H9 (cell line): ENCODE measurements around the gene RPAP2. TPM values are rescaled to one million over a fixed set of nuclear protein-coding genes. Genes with fewer than 3 reads are reported as not detected.

Experiments
- DNase-seq: peaks from one replicate; pipeline ENCODE4 v3.0.0-alpha.2; 2017
- H2AFZ ChIP-seq: one replicate; pipeline ENCODE4 v1.6.1; 2013; ENCODE audit warnings: mild to moderate bottlenecking, low read length, control low read depth, moderate library complexity
- H2AK5ac ChIP-seq: 2 replicates; pipeline ENCODE4 v1.6.1; 2013; ENCODE audit warnings: low read length, control low read depth, mixed read lengths; ENCODE audit not compliant: insufficient read length
- H2BK120ac ChIP-seq: one replicate; pipeline ENCODE4 v1.6.1; 2013; ENCODE audit warnings: low read depth, mild to moderate bottlenecking, low read length, control low read depth, inconsistent platforms; ENCODE audit not compliant: poor library complexity, severe bottlenecking
- H2BK12ac ChIP-seq: 2 replicates; pipeline ENCODE4 v1.6.1; 2013; ENCODE audit warnings: low read length, control low read depth, mixed read lengths, low read depth; ENCODE audit not compliant: insufficient read length
- H2BK15ac ChIP-seq: 2 replicates; pipeline ENCODE4 v1.6.1; 2013; ENCODE audit warnings: low read depth, low read length, control low read depth
- H2BK20ac ChIP-seq: one replicate; pipeline ENCODE4 v1.6.1; 2013; ENCODE audit warnings: low read depth, mild to moderate bottlenecking, low read length, control low read depth, inconsistent platforms; ENCODE audit not compliant: poor library complexity, severe bottlenecking
- H2BK5ac ChIP-seq: 2 replicates; pipeline ENCODE4 v1.6.1; 2013; ENCODE audit warnings: low read length, control low read depth, mixed read lengths; ENCODE audit not compliant: insufficient read length
- H3K14ac ChIP-seq: 2 replicates; pipeline ENCODE4 v1.6.1; 2013; ENCODE audit warnings: low read length, control low read depth; ENCODE audit not compliant: insufficient read depth
- H3K18ac ChIP-seq: 2 replicates; pipeline ENCODE4 v1.6.1; 2013; ENCODE audit warnings: low read depth, mild to moderate bottlenecking, mixed read lengths, low read length, control low read depth; ENCODE audit not compliant: insufficient read length
- H3K23ac ChIP-seq: 2 replicates; pipeline ENCODE4 v1.6.1; 2013; ENCODE audit warnings: low read length, control low read depth, mixed read lengths, low read depth; ENCODE audit not compliant: insufficient read length
- H3K23me2 ChIP-seq: 2 replicates; pipeline ENCODE4 v1.6.1; 2013; ENCODE audit warnings: low read depth, mild to moderate bottlenecking, mixed read lengths, low read length, control low read depth; ENCODE audit not compliant: insufficient read length, poor library complexity, severe bottlenecking
- H3K27ac ChIP-seq: 2 replicates; pipeline ENCODE4 v1.5.1; 2013; ENCODE audit warnings: low read length, control low read depth, mixed read lengths, low read depth; ENCODE audit not compliant: insufficient read length
- H3K27me3 ChIP-seq: 2 replicates; pipeline ENCODE4 v1.6.1; 2013; ENCODE audit warnings: low read length, control low read depth, inconsistent platforms; ENCODE audit not compliant: insufficient read depth
- H3K4ac ChIP-seq: 2 replicates; pipeline ENCODE4 v1.6.1; 2013; ENCODE audit warnings: low read depth, mild to moderate bottlenecking, control low read depth, inconsistent platforms, low read length, moderate library complexity
- H3K4me1 ChIP-seq: 2 replicates; pipeline ENCODE4 v1.6.1; 2013; ENCODE audit warnings: low read length, control low read depth, inconsistent platforms; ENCODE audit not compliant: insufficient read depth
- H3K4me2 ChIP-seq: 2 replicates; pipeline ENCODE4 v1.6.1; 2013; ENCODE audit warnings: low read length, control low read depth, mixed read lengths; ENCODE audit not compliant: insufficient read length, insufficient read depth
- H3K56ac ChIP-seq: 2 replicates; pipeline ENCODE4 v1.6.1; 2013; ENCODE audit warnings: low read depth, mild to moderate bottlenecking, mixed read lengths, low read length, control low read depth; ENCODE audit not compliant: insufficient read length
- H3K79me1 ChIP-seq: 2 replicates; pipeline ENCODE4 v1.6.1; 2013; ENCODE audit warnings: low read depth, mild to moderate bottlenecking, moderate library complexity, low read length, control low read depth, inconsistent platforms; ENCODE audit not compliant: insufficient read depth, poor library complexity, severe bottlenecking
- H3K79me2 ChIP-seq: 2 replicates; pipeline ENCODE4 v1.6.1; 2013; ENCODE audit warnings: low read length, control low read depth, inconsistent platforms; ENCODE audit not compliant: insufficient read depth
- H3K9ac ChIP-seq: 2 replicates; pipeline ENCODE4 v1.6.1; 2013; ENCODE audit warnings: low read length, control low read depth, mixed read lengths; ENCODE audit not compliant: insufficient read length; ENCODE audit errors: extremely low read depth
- H3K9me3 ChIP-seq: one replicate; pipeline ENCODE4 v1.6.1; 2013; ENCODE audit warnings: low read depth, low read length, inconsistent platforms; ENCODE audit not compliant: control insufficient read depth
- H3T11ph ChIP-seq: one replicate; pipeline ENCODE4 v1.6.1; 2013; ENCODE audit warnings: mild to moderate bottlenecking, low read length, control low read depth, inconsistent platforms
- H4K20me1 ChIP-seq: one replicate; pipeline ENCODE4 v1.6.1; 2013; ENCODE audit not compliant: control insufficient read depth, insufficient read length, insufficient read depth
- H4K5ac ChIP-seq: 2 replicates; pipeline ENCODE4 v1.6.1; 2013; ENCODE audit warnings: low read depth, mild to moderate bottlenecking, mixed read lengths, low read length, control low read depth; ENCODE audit not compliant: insufficient read length
- H4K8ac ChIP-seq: replicated peaks from 2 replicates; pipeline ENCODE4 v1.6.1; 2013; ENCODE audit warnings: low read length, control low read depth, mixed read lengths, low read depth; ENCODE audit not compliant: insufficient read length
- H4K91ac ChIP-seq: 2 replicates; pipeline ENCODE4 v1.6.1; 2013; ENCODE audit warnings: low read depth, mild to moderate bottlenecking, moderate library complexity, mixed read lengths, low read length, control low read depth; ENCODE audit not compliant: insufficient read length
- H3K27ac Mint-ChIP-seq, 3 experiments: 2 replicates in 2 of 3; 3 replicates in 1 of 3; pipeline ENCODE4 v1.8.0; 2020 to 2021; ENCODE audit warnings: mixed read lengths in 3 of 3, mild to moderate bottlenecking in 1 of 3, moderate library complexity in 1 of 3
- H3K27me3 Mint-ChIP-seq: 2 replicates; pipeline ENCODE4 v1.8.0; 2021; ENCODE audit warnings: low read depth, mild to moderate bottlenecking, moderate library complexity, mixed read lengths
- H3K36me3 Mint-ChIP-seq, 3 experiments: 2 replicates in 2 of 3; 3 replicates in 1 of 3; pipeline ENCODE4 v1.8.0; 2020 to 2021; ENCODE audit warnings: low read depth in 3 of 3, mixed read lengths in 3 of 3; ENCODE audit not compliant: insufficient read depth in 1 of 3
- H3K4me1 Mint-ChIP-seq, 2 experiments: 2 replicates each; pipeline ENCODE4 v1.8.0; 2020; ENCODE audit warnings: mixed read lengths in 2 of 2
- H3K4me3 Mint-ChIP-seq, 2 experiments: 2 replicates in 1 of 2; 3 replicates in 1 of 2; pipeline ENCODE4 v1.8.0; 2020 to 2021; ENCODE audit warnings: mild to moderate bottlenecking in 2 of 2, mixed read lengths in 2 of 2, moderate library complexity in 1 of 2
- H3K9me3 Mint-ChIP-seq, 2 experiments: 2 replicates in 1 of 2; 3 replicates in 1 of 2; pipeline ENCODE4 v1.8.0; 2020; ENCODE audit warnings: mild to moderate bottlenecking in 2 of 2, mixed read lengths in 2 of 2, moderate library complexity in 1 of 2
- CTCF ChIP-seq: fragments of 200-600 bp; sonication (generic); conservative IDR thresholded peaks from 3 replicates; pipeline ENCODE4 v1.8.0; 2021; ENCODE audit warnings: antibody characterized with exemption, mild to moderate bottlenecking
- WGBS: extraction: QIAGEN DNeasy Blood & Tissue Kit; methylation state at CpG from one replicate; pipeline ENCODE4 v1.1.7; 2013; ENCODE audit warnings: missing lambda C conversion rate, low lambda C conversion rate, mixed read lengths; ENCODE audit not compliant: insufficient read length; ENCODE audit errors: extremely low coverage; 5-methylcytosine and 5-hydroxymethylcytosine counted together
- total RNA-seq: library from RNA; stranded (reverse); gene quantifications from 2 replicates; pipeline ENCODE4 v1.2.1, GENCODE V29; 2021

RPAP2 gene
- total RNA-seq, 1 experiment from 2014 or later: 27.4 TPM

- H2BK12ac ChIP-seq: no peak overlapping the region
- no peaks in the 10 kb centered on the region for H3K79me2 ChIP-seq
- H3K14ac ChIP-seq: no peak overlapping the region
- Mint-ChIP-seq H3K27me3 (no peaks in the 10 kb centered on the region), H3K4me3 (no peak overlapping the region), H3K27ac (no peak overlapping the region; a peak in 1 of 7 replicates), H3K4me1 (peaks cover 13 to 16% of the 10 kb centered on the region in 2 experiments), H3K36me3 (no peaks in the 10 kb centered on the region), H3K9me3 (no peaks in the 10 kb centered on the region)
- H3K79me1 ChIP-seq: no peaks in the 10 kb centered on the region
- no peaks in the 10 kb centered on the region for H3K9me3 ChIP-seq
- H4K20me1 ChIP-seq: no peaks in the 10 kb centered on the region
- H3K56ac ChIP-seq: no peak overlapping the region
- no peak overlapping the region for H4K91ac ChIP-seq
- no peak overlapping the region for H3T11ph ChIP-seq
- H2BK20ac ChIP-seq: no peak overlapping the region
- no peak overlapping the region for H2BK15ac ChIP-seq
- no peak overlapping the region for H4K5ac ChIP-seq
- no peak overlapping the region for H3K4me2 ChIP-seq
- H3K9ac ChIP-seq: no peak overlapping the region
- H2AFZ ChIP-seq: no peak overlapping the region
- no peak overlapping the region for H3K27ac ChIP-seq
- no peak overlapping the region for H3K4ac ChIP-seq
- H2AK5ac ChIP-seq: no peak overlapping the region
- TF ChIP-seq CTCF: no peak
- H3K4me1 ChIP-seq: peaks cover 6% of the 10 kb centered on the region
- no peaks in the 10 kb centered on the region for H3K23me2 ChIP-seq
- H3K23ac ChIP-seq: no peak overlapping the region
- no peak for DNase-seq
- no CpG with 5 or more reads among the region's 4 CpGs for WGBS
- no peak overlapping the region for H4K8ac ChIP-seq
- H2BK120ac ChIP-seq: no peak overlapping the region
- no peak overlapping the region for H3K18ac ChIP-seq
- H2BK5ac ChIP-seq: no peak overlapping the region
- no peaks in the 10 kb centered on the region for H3K27me3 ChIP-seq
These were observed 120.8 kb downstream of the RPAP2 start for GRCh38 chr1:92419642-92420041.
